GM06990 (cell line): Measurements from ENCODE around the gene IL16.
"Not testable (repeated sequence)": the region's sequence is repeated elsewhere in the genome, so short reads cannot be mapped to it uniquely, and the experiment has no call there.

Experiments
- DNase-seq: peaks from one replicate; pipeline ENCODE4 v3.0.0-alpha.2; 2011; ENCODE audit not compliant: insufficient read length; ENCODE audit errors: extremely low read depth
- H3K27me3 ChIP-seq: replicated peaks from 2 replicates; pipeline ENCODE4 v1.6.0; 2011; ENCODE audit warnings: low read length; ENCODE audit not compliant: control insufficient read depth, insufficient read depth
- H3K36me3 ChIP-seq: 2 replicates; pipeline ENCODE4 v1.5.1; 2011; ENCODE audit warnings: low read length; ENCODE audit not compliant: control insufficient read depth, insufficient read depth
- H3K4me3 ChIP-seq: replicated peaks from 2 replicates; pipeline ENCODE4 v1.5.1; 2011; ENCODE audit warnings: low read depth, mild to moderate bottlenecking, control low read depth, low read length
- CTCF ChIP-seq: IDR thresholded peaks from 2 replicates; pipeline ENCODE4 v1.5.1; 2011; ENCODE audit warnings: low read length, control low read depth, mild to moderate bottlenecking, inconsistent platforms; ENCODE audit not compliant: insufficient read depth, poor library complexity, severe bottlenecking

The IL16 gene

GRCh38 chr15:81339321-81339720, 142.6 kb downstream of the IL16 start:
- Histone ChIP-seq H3K4me3 (no peak overlapping the region), H3K27me3 (no peaks in the 10 kb centered on the region; the same call in 1 of the 2 replicates)

GRCh38 chr15:81339851-81340250, 143.2 kb downstream of the IL16 start:
- H3K4me3 ChIP-seq: no peak overlapping the region
- DNase-seq: no peak
- no peak for TF ChIP-seq CTCF
- H3K27me3 ChIP-seq: no peaks in the 10 kb centered on the region; the same call in 1 of the 2 replicates
- no peaks in the 10 kb centered on the region for H3K36me3 ChIP-seq

More at GRCh38 chr15:81339321-81339720, 142.6 kb downstream of the IL16 start:
- no peak for DNase-seq
- H3K36me3 ChIP-seq: no peaks in the 10 kb centered on the region
- no peak for TF ChIP-seq CTCF

GRCh38 chr15:81341351-81341750, 144.7 kb downstream of the IL16 start:
- H3K27me3 ChIP-seq: no peaks in the 10 kb centered on the region; the same call in 1 of the 2 replicates
- no peak overlapping the region for H3K4me3 ChIP-seq
- no peak for TF ChIP-seq CTCF
- no peak for DNase-seq
- H3K36me3 ChIP-seq: no peaks in the 10 kb centered on the region

- no peak for DNase-seq
- TF ChIP-seq CTCF: no peak
- Histone ChIP-seq H3K4me3 (no peak overlapping the region), H3K27me3 (no peaks in the 10 kb centered on the region; the same call in 1 of the 2 replicates), H3K36me3 (no peaks in the 10 kb centered on the region)
Observed at GRCh38 chr15:81343371-81343770, 146.7 kb downstream of the IL16 start.

GRCh38 chr15:81346611-81347010, 149.9 kb downstream of the IL16 start:
- TF ChIP-seq CTCF: no peak
- H3K4me3 ChIP-seq: no peak overlapping the region
- DNase-seq: no peak
- no peaks in the 10 kb centered on the region for H3K36me3 ChIP-seq
- no peaks in the 10 kb centered on the region; the same call in 1 of the 2 replicates for H3K27me3 ChIP-seq

- DNase-seq: no peak
- no peaks in the 10 kb centered on the region for H3K27me3 ChIP-seq
- H3K4me3 ChIP-seq: no peak overlapping the region
- TF ChIP-seq CTCF: no peak
- no peaks in the 10 kb centered on the region for H3K36me3 ChIP-seq
Observed at GRCh38 chr15:81347910-81348309, 151.2 kb downstream of the IL16 start.

- not testable (repeated sequence) for DNase-seq
Observed at GRCh38 chr15:81348691-81349090, 152.0 kb downstream of the IL16 start.

More at GRCh38 chr15:81348691-81349090, 152.0 kb downstream of the IL16 start:
- not testable (repeated sequence) for H3K4me3 ChIP-seq, H3K27me3 ChIP-seq, H3K36me3 ChIP-seq
